Endothelial cell of umbilical vein (primary cell): Measurements from ENCODE around the gene HES1.

Experiments
- EZH2 ChIP-seq: IDR thresholded peaks from 2 replicates; pipeline ENCODE4 v1.6.1; 2012; ENCODE audit warnings: borderline replicate concordance, low read depth, mild to moderate bottlenecking, moderate library complexity, low read length, inconsistent platforms; ENCODE audit not compliant: severe bottlenecking
- FOS ChIP-seq: IDR thresholded peaks from 2 replicates; pipeline ENCODE4 v1.6.1; 2011; ENCODE audit warnings: mild to moderate bottlenecking, low read length, moderate library complexity, borderline replicate concordance; ENCODE audit not compliant: insufficient read depth
- GATA2 ChIP-seq: IDR thresholded peaks from 2 replicates; pipeline ENCODE4 v1.7.0; 2011; ENCODE audit warnings: low read depth, mild to moderate bottlenecking, moderate library complexity, mixed read lengths, low read length; ENCODE audit not compliant: insufficient read length, insufficient read depth
- JUN ChIP-seq: IDR thresholded peaks from 2 replicates; pipeline ENCODE4 v1.6.1; 2011; ENCODE audit warnings: borderline replicate concordance, low read depth; ENCODE audit not compliant: insufficient read length, insufficient read depth
- MYC ChIP-seq: IDR thresholded peaks from one replicate; pipeline ENCODE4 v1.6.1; 2011; ENCODE audit warnings: mild to moderate bottlenecking, low read depth, low read length
- POLR2A ChIP-seq: IDR thresholded peaks from 2 replicates; pipeline ENCODE4 v1.6.1; 2012; ENCODE audit warnings: low read depth, mild to moderate bottlenecking, control low read depth, low read length
- POLR2AphosphoS5 ChIP-seq: IDR thresholded peaks from 2 replicates; pipeline ENCODE4 v1.6.1; 2012; ENCODE audit warnings: low read depth, mild to moderate bottlenecking, control low read depth, low read length, moderate library complexity; ENCODE audit not compliant: insufficient read depth
- TF ChIP-seq, protein P1 (sequence below), 2 donors: IDR thresholded peaks; 1 replicate in 1 of 2; 2 replicates in 1 of 2; pipeline ENCODE4 v1.5.1; 2011; ENCODE audit warnings: low read length in 2 of 2, mild to moderate bottlenecking in 2 of 2, moderate library complexity in 2 of 2, control low read depth in 1 of 2, inconsistent platforms in 1 of 2, low read depth in 1 of 2; ENCODE audit not compliant: insufficient read depth in 1 of 2; ENCODE audit errors: extremely low read depth in 1 of 2
- TF ChIP-seq, protein P2 (sequence below): IDR thresholded peaks from 2 replicates; pipeline ENCODE4 v1.6.1; 2011; ENCODE audit not compliant: insufficient read depth, insufficient read length

DNA sequence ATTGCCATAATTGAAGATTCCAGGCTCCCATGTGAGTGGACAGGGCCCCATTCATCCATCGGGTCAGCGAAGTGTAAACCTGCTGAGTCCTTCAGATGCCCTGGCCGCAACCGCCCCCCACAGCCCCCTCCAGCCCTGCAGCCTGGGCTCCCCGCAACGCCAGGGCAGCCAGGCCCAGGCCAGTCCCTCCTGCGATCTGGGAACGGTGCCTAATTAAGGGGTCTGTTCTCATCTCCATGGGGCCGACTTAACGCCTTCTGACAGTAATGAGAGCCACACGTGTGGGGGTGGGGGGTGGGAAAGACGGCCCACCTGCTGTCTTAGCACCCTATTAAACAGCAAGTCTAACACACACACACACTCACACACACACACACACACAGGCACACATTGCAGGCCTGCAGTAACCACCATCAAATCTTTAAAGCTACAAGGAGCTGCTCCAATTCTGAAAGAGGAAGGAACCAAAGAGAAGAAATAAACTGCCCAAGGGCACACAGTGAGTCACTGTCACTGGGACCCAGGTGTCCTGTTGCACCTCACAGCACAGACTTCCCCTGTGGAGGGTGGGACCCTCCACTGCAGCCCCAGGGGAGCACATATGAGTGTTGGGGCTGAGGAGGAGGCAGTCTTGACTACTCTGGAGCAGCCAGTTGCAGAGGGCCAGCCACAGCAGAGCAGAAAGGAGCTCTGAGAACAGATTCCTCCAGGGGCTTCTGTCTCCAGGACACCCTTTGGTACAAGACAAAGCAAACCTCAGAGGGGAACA lies 31.8 kb upstream of the HES1 start:
- TF ChIP-seq POLR2A (no peak), EZH2 (no peak), GATA2 (no peak), FOS (no peak), POLR2AphosphoS5 (no peak), MYC (no peak), JUN (no peak)
- TF ChIP-seq, protein P1, sequence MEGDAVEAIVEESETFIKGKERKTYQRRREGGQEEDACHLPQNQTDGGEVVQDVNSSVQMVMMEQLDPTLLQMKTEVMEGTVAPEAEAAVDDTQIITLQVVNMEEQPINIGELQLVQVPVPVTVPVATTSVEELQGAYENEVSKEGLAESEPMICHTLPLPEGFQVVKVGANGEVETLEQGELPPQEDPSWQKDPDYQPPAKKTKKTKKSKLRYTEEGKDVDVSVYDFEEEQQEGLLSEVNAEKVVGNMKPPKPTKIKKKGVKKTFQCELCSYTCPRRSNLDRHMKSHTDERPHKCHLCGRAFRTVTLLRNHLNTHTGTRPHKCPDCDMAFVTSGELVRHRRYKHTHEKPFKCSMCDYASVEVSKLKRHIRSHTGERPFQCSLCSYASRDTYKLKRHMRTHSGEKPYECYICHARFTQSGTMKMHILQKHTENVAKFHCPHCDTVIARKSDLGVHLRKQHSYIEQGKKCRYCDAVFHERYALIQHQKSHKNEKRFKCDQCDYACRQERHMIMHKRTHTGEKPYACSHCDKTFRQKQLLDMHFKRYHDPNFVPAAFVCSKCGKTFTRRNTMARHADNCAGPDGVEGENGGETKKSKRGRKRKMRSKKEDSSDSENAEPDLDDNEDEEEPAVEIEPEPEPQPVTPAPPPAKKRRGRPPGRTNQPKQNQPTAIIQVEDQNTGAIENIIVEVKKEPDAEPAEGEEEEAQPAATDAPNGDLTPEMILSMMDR (IDR thresholded peaks at IDR 0.05; ENCODE audit: extremely low read depth in 1 of 2, insufficient read depth in 1 of 2, low read depth in 1 of 2, low read length in 2 of 2) = no peak
- TF ChIP-seq, protein P2, sequence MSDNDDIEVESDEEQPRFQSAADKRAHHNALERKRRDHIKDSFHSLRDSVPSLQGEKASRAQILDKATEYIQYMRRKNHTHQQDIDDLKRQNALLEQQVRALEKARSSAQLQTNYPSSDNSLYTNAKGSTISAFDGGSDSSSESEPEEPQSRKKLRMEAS = no peak
